HEK293 (cell line): Measurements from ENCODE around the gene KANSL1L.

ENCODE experiments used
- GFI1B ChIP-seq: fragments of 450-650 bp; formaldehyde crosslinking; IDR thresholded peaks from 2 replicates; pipeline ENCODE4 v1.5.1; 2016; ENCODE audit warnings: missing biosample characterization, missing genetic modification characterization
- KLF16 ChIP-seq: fragments of 450-650 bp; formaldehyde crosslinking; IDR thresholded peaks from 2 replicates; pipeline ENCODE4 v1.5.1; 2017; ENCODE audit warnings: missing biosample characterization, missing genetic modification characterization
- REPIN1 ChIP-seq: fragments of 450-650 bp; formaldehyde crosslinking; IDR thresholded peaks from 2 replicates; pipeline ENCODE4 v1.5.1; 2017; ENCODE audit warnings: missing biosample characterization, missing genetic modification characterization, low read depth
- ZBTB17 ChIP-seq: fragments of 450-650 bp; formaldehyde crosslinking; IDR thresholded peaks from 2 replicates; pipeline ENCODE4 v1.5.1; 2016; ENCODE audit warnings: missing biosample characterization, missing genetic modification characterization
- ZBTB8A ChIP-seq: fragments of 450-650 bp; formaldehyde crosslinking; IDR thresholded peaks from 2 replicates; pipeline ENCODE4 v1.5.1; 2016; ENCODE audit warnings: missing biosample characterization, missing genetic modification characterization
- ZFP37 ChIP-seq: fragments of 450-650 bp; formaldehyde crosslinking; IDR thresholded peaks from 2 replicates; pipeline ENCODE4 v1.5.1; 2016; ENCODE audit warnings: missing biosample characterization, missing genetic modification characterization
- ZNF335 ChIP-seq: fragments of 450-650 bp; formaldehyde crosslinking; conservative IDR thresholded peaks from 2 replicates; pipeline ENCODE4 v1.5.1; 2016; ENCODE audit warnings: missing biosample characterization, missing genetic modification characterization
- ZNF792 ChIP-seq: fragments of 450-650 bp; formaldehyde crosslinking; IDR thresholded peaks from 2 replicates; pipeline ENCODE4 v1.5.1; 2016; ENCODE audit warnings: missing biosample characterization, missing genetic modification characterization
- TF ChIP-seq, protein P1 (sequence below): fragments of 450-650 bp; formaldehyde crosslinking; IDR thresholded peaks from 2 replicates; pipeline ENCODE4 v1.5.1; 2016; ENCODE audit warnings: missing biosample characterization, missing genetic modification characterization
- TF ChIP-seq, protein P2 (sequence below): fragments of 450-650 bp; IDR thresholded peaks from 2 replicates; pipeline ENCODE4 v1.5.1; 2018; ENCODE audit warnings: missing biosample characterization, missing genetic modification characterization

DNA sequence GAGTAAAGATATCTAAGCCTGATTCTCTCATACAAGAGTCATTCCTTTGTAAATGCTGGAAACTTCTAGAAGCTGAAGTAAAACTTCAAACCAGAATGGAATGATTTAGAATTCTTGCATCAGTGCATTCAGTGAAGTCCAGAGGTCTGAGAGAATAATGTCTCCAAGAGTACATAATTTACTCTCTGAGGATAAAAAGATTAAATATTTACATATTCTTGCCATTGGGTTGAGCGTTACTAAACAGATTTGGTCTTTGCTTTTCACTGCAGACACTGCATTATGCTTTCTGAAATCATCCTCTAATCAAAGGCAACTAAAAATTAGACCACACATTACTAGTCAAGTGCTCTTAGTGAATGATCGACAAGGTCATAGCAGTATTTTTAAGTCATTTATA, 26.5 kb upstream of the KANSL1L start:
- TF ChIP-seq ZBTB8A (no peak), ZNF335 (tag by site-specific recombination) (no peak), GFI1B (no peak), ZNF792 (tag by site-specific recombination) (no peak), KLF16 (no peak), ZFP37 (no peak), ZBTB17 (tag by site-specific recombination) (no peak), REPIN1 (no peak)
- TF ChIP-seq, protein P1, sequence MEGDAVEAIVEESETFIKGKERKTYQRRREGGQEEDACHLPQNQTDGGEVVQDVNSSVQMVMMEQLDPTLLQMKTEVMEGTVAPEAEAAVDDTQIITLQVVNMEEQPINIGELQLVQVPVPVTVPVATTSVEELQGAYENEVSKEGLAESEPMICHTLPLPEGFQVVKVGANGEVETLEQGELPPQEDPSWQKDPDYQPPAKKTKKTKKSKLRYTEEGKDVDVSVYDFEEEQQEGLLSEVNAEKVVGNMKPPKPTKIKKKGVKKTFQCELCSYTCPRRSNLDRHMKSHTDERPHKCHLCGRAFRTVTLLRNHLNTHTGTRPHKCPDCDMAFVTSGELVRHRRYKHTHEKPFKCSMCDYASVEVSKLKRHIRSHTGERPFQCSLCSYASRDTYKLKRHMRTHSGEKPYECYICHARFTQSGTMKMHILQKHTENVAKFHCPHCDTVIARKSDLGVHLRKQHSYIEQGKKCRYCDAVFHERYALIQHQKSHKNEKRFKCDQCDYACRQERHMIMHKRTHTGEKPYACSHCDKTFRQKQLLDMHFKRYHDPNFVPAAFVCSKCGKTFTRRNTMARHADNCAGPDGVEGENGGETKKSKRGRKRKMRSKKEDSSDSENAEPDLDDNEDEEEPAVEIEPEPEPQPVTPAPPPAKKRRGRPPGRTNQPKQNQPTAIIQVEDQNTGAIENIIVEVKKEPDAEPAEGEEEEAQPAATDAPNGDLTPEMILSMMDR, result no peak
- TF ChIP-seq, protein P2, sequence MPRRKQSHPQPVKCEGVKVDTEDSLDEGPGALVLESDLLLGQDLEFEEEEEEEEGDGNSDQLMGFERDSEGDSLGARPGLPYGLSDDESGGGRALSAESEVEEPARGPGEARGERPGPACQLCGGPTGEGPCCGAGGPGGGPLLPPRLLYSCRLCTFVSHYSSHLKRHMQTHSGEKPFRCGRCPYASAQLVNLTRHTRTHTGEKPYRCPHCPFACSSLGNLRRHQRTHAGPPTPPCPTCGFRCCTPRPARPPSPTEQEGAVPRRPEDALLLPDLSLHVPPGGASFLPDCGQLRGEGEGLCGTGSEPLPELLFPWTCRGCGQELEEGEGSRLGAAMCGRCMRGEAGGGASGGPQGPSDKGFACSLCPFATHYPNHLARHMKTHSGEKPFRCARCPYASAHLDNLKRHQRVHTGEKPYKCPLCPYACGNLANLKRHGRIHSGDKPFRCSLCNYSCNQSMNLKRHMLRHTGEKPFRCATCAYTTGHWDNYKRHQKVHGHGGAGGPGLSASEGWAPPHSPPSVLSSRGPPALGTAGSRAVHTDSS (tag by site-specific recombination), result no peak
